ENCODE data around the gene ZNF69. TPM values are rescaled to one million over a fixed set of nuclear protein-coding genes. Genes with fewer than 3 reads are reported as not detected.
"Not testable (repeated sequence)": the region's sequence is repeated elsewhere in the genome, so short reads cannot be mapped to it uniquely, and the experiment has no call there.

ZNF69 gene
- total RNA-seq, 1 experiment from 2014 or later, result 6.4 TPM

DNA sequence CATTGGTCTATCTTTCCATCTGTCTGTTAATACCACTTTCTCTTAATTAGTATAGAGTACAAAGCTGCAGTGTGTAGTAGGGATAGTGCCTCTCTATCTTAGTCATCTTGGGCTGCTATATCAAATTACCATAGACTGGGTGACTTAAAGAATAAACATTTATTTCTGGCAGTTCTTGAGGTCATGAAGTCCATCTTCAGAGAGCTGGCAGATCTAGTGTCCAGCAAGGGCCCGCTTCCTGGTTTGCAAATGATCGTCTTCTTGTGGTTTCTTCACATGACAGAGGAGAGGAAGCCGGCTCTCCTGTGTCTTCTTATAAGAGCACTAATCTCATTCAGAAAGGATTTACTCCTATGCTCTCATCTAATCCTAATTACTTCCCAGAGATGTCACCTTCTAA is 43.5 kb downstream of the ZNF69 start:
- ChIA-PET CTCF (no interaction called here), POLR2A (no interaction called here)
- H3K4me1 Mint-ChIP-seq (ENCODE audit: low read depth, unreplicated experiment), result no peaks in the 10 kb centered on the region
- Histone ChIP-seq H3K27me3 (replicated peaks; ENCODE audit: control insufficient read depth, insufficient read depth, low read length) (no peaks in the 10 kb centered on the region), H3K4me1 (no peaks in the 10 kb centered on the region; the same call in 1 of the 2 replicates), H3K36me3 (ENCODE audit: control insufficient read depth, insufficient read depth, low read length) (no peaks in the 10 kb centered on the region; the same call in 1 of the 2 replicates), H3K9me3 (peaks cover 11% of the 10 kb centered on the region; the same call in 1 of the 2 replicates), H3K4me3 (ENCODE audit: low read depth, low read length) (no peak overlapping the region)
- H3K27ac Mint-ChIP-seq (ENCODE audit: unreplicated experiment), result no peak overlapping the region
- BruUV-seq (replicated peaks), result no TSS peak
- peaks cover 6% of the 10 kb centered on the region for H3K9me3 Mint-ChIP-seq (ENCODE audit: unreplicated experiment)
- intact Hi-C loops (cut with micrococcal nuclease; ENCODE audit: unreplicated experiment), result no loop called here
- H3K36me3 Mint-ChIP-seq (ENCODE audit: insufficient read depth, unreplicated experiment), result peaks cover 13% of the 10 kb centered on the region
- TF ChIP-seq, protein P1, sequence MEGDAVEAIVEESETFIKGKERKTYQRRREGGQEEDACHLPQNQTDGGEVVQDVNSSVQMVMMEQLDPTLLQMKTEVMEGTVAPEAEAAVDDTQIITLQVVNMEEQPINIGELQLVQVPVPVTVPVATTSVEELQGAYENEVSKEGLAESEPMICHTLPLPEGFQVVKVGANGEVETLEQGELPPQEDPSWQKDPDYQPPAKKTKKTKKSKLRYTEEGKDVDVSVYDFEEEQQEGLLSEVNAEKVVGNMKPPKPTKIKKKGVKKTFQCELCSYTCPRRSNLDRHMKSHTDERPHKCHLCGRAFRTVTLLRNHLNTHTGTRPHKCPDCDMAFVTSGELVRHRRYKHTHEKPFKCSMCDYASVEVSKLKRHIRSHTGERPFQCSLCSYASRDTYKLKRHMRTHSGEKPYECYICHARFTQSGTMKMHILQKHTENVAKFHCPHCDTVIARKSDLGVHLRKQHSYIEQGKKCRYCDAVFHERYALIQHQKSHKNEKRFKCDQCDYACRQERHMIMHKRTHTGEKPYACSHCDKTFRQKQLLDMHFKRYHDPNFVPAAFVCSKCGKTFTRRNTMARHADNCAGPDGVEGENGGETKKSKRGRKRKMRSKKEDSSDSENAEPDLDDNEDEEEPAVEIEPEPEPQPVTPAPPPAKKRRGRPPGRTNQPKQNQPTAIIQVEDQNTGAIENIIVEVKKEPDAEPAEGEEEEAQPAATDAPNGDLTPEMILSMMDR (IDR thresholded peaks at IDR 0.05; ENCODE audit: insufficient read depth in 1 of 2, low read depth in 1 of 2, low read length in 1 of 2, severe bottlenecking in 1 of 2, unreplicated experiment in 1 of 2), result no peak
- no peak for DNase-seq
- no peaks in the 10 kb centered on the region for H3K27me3 Mint-ChIP-seq (ENCODE audit: insufficient read depth, unreplicated experiment)
- no peak overlapping the region for H3K4me3 Mint-ChIP-seq (ENCODE audit: unreplicated experiment)

DNA sequence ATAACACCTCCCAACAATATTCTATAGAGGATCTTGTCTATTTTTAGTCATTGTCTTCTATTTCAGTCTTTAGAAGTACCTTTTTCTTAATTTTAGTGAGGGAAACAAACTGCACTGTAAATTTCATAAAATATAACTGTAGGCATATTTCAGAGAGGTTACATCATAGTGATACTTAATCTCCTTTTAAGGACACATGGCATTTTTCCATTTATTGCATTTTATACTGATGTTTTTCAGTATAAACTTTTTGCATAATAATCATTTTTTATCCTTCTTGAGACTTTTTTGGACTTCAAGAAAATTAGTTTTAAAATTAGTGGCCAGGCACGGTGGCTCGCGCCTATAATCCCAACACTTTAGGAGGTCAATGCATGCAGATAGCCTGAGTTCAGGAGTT is 43.9 kb downstream of the ZNF69 start:
- H3K36me3 Mint-ChIP-seq (ENCODE audit: insufficient read depth, unreplicated experiment), result peaks cover 13% of the 10 kb centered on the region
- no peak overlapping the region for H3K4me3 Mint-ChIP-seq (ENCODE audit: unreplicated experiment)
- H3K4me1 Mint-ChIP-seq (ENCODE audit: low read depth, unreplicated experiment), result no peaks in the 10 kb centered on the region
- CTCF ChIA-PET, result no interaction called here
- no TSS peak for BruUV-seq (replicated peaks)
- Histone ChIP-seq H3K27me3 (replicated peaks; ENCODE audit: control insufficient read depth, insufficient read depth, low read length) (no peaks in the 10 kb centered on the region), H3K9me3 (peaks cover 11% of the 10 kb centered on the region; the same call in 1 of the 2 replicates), H3K4me3 (ENCODE audit: low read depth, low read length) (no peak overlapping the region), H3K4me1 (no peaks in the 10 kb centered on the region; the same call in 1 of the 2 replicates), H3K36me3 (ENCODE audit: control insufficient read depth, insufficient read depth, low read length) (no peaks in the 10 kb centered on the region; the same call in 1 of the 2 replicates)
- H3K9me3 Mint-ChIP-seq (ENCODE audit: unreplicated experiment), result peaks cover 6% of the 10 kb centered on the region
- POLR2A ChIA-PET, result no interaction called here
- intact Hi-C loops (cut with micrococcal nuclease; ENCODE audit: unreplicated experiment), result no loop called here
- TF ChIP-seq, protein P1 (IDR thresholded peaks at IDR 0.05; ENCODE audit: insufficient read depth in 1 of 2, low read depth in 1 of 2, low read length in 1 of 2, severe bottlenecking in 1 of 2, unreplicated experiment in 1 of 2), result no peak
- no peak overlapping the region for H3K27ac Mint-ChIP-seq (ENCODE audit: unreplicated experiment)
- H3K27me3 Mint-ChIP-seq (ENCODE audit: insufficient read depth, unreplicated experiment), result no peaks in the 10 kb centered on the region
- no peak for DNase-seq

DNA sequence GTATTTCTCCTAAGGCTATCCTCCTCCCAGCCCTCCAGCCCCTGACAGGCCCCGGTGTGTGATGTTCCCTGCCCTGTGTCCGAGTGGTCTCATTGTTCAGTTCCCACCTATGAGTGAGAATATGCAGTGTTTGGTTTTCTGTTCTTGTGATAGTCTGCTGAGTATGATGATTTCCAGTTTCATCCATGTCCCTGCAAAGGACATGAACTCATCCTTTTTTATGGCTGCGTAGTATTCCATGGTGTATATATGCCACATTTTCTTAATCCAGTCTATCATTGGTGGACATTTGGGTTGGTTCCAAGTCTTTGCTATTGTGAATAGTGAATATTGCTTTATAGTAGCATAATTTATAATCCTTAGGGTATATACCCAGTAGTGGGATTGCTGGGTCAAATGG is 48.2 kb downstream of the ZNF69 start:
- POLR2A ChIA-PET; H3K4me3 ChIP-seq (ENCODE audit: low read depth, low read length); DNase-seq; H3K27ac Mint-ChIP-seq (ENCODE audit: unreplicated experiment); intact Hi-C loops (cut with micrococcal nuclease; ENCODE audit: unreplicated experiment); CTCF ChIA-PET; H3K4me1 ChIP-seq; H3K27me3 ChIP-seq (replicated peaks; ENCODE audit: control insufficient read depth, insufficient read depth, low read length); H3K4me1 Mint-ChIP-seq (ENCODE audit: low read depth, unreplicated experiment); H3K27me3 Mint-ChIP-seq (ENCODE audit: insufficient read depth, unreplicated experiment); H3K36me3 ChIP-seq (ENCODE audit: control insufficient read depth, insufficient read depth, low read length); BruUV-seq (replicated peaks); H3K9me3 Mint-ChIP-seq (ENCODE audit: unreplicated experiment); H3K36me3 Mint-ChIP-seq (ENCODE audit: insufficient read depth, unreplicated experiment); H3K4me3 Mint-ChIP-seq (ENCODE audit: unreplicated experiment); H3K9me3 ChIP-seq: not testable (repeated sequence)

DNA sequence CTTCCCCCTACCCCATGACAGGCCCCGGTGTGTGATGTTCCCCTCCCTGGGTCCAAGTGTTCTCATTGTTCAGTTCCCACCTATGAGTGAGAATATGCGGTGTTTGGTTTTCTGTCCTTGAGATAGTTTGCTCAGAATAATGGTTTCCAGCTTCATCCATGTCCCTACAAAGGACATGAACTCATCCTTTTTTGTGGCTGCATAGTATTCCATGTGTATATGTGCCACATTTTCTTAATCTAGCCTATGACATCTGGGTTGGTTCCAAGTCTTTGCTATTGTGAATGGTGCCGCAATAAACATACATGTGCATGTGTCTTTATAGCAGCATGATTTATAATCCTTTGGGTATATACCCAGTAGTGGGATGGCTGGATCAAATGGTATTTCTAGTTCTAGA is 50.8 kb downstream of the ZNF69 start:
- intact Hi-C loops (cut with micrococcal nuclease; ENCODE audit: unreplicated experiment); CTCF ChIA-PET; H3K27me3 ChIP-seq (replicated peaks; ENCODE audit: control insufficient read depth, insufficient read depth, low read length); H3K36me3 ChIP-seq (ENCODE audit: control insufficient read depth, insufficient read depth, low read length); POLR2A ChIA-PET; H3K4me3 ChIP-seq (ENCODE audit: low read depth, low read length); H3K27me3 Mint-ChIP-seq (ENCODE audit: insufficient read depth, unreplicated experiment); H3K27ac Mint-ChIP-seq (ENCODE audit: unreplicated experiment); BruUV-seq (replicated peaks); H3K4me1 ChIP-seq; H3K4me1 Mint-ChIP-seq (ENCODE audit: low read depth, unreplicated experiment); H3K4me3 Mint-ChIP-seq (ENCODE audit: unreplicated experiment); DNase-seq: not testable (repeated sequence)
- Mint-ChIP-seq H3K9me3 (ENCODE audit: unreplicated experiment) (peaks cover 10% of the 10 kb centered on the region), H3K36me3 (ENCODE audit: insufficient read depth, unreplicated experiment) (peaks cover 13% of the 10 kb centered on the region)
- H3K9me3 ChIP-seq, result peaks cover 21% of the 10 kb centered on the region

DNA sequence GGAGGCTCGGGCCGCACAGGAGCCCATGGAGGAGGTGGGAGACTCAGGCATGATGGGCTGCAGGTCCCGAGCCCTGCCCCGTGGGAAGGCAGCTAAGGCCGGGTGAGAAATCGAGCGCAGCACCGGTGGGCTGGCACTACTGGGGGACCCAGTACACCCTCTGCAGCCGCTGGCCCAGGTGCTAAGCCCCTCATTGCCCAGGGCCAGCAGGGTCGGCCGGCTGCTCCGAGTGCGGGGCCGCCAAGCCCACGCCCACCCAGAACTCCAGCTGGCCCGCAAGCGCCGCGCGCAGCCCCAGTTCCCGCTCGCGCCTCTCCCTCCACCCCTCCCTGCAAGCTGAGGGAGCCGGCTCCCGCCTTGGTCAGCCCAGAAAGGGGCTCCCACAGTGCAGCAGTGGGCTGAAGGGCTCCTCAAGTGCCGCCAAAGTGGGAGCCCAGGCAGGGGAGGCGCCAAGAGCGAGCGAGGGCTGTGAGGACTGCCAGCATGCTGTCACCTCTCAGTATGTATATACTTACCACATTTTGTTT is 53.8 kb downstream of the ZNF69 start:
- H3K36me3 ChIP-seq (ENCODE audit: control insufficient read depth, insufficient read depth, low read length); H3K4me3 Mint-ChIP-seq (ENCODE audit: unreplicated experiment); H3K4me1 ChIP-seq; BruUV-seq (replicated peaks); H3K27me3 Mint-ChIP-seq (ENCODE audit: insufficient read depth, unreplicated experiment); POLR2A ChIA-PET; H3K4me3 ChIP-seq (ENCODE audit: low read depth, low read length); DNase-seq; H3K4me1 Mint-ChIP-seq (ENCODE audit: low read depth, unreplicated experiment); H3K27ac Mint-ChIP-seq (ENCODE audit: unreplicated experiment); CTCF ChIA-PET; H3K27me3 ChIP-seq (replicated peaks; ENCODE audit: control insufficient read depth, insufficient read depth, low read length); intact Hi-C loops (cut with micrococcal nuclease; ENCODE audit: unreplicated experiment): not testable (repeated sequence)
- Mint-ChIP-seq H3K36me3 (ENCODE audit: insufficient read depth, unreplicated experiment) (peaks cover 17% of the 10 kb centered on the region), H3K9me3 (ENCODE audit: unreplicated experiment) (peaks cover 10% of the 10 kb centered on the region)
- H3K9me3 ChIP-seq, result peaks cover 29% of the 10 kb centered on the region

Measured in Caco-2 (cell line).